HL-60 (cell line): ENCODE measurements around the gene HNRNPH2.

Source experiments
- DNase-seq, 2 experiments: peaks; one replicate each; pipeline ENCODE4 v3.0.0-alpha.2; 2010 to 2020; ENCODE audit warnings: low read depth in 1 of 2, low spot score in 1 of 2
- H3K27ac ChIP-seq: fragments of 250-450 bp; sonication (Bioruptor Pico); replicated peaks from 2 replicates; pipeline ENCODE4 v1.5.1; 2020; ENCODE audit warnings: mild to moderate bottlenecking, moderate library complexity
- H3K27me3 ChIP-seq: fragments of 250-450 bp; sonication (Bioruptor Pico); 2 replicates; pipeline ENCODE4 v1.5.1; 2021; ENCODE audit warnings: mild to moderate bottlenecking, moderate library complexity; ENCODE audit not compliant: insufficient read depth, poor library complexity, severe bottlenecking
- H3K4me3 ChIP-seq: replicated peaks from 2 replicates; pipeline ENCODE4 v1.5.1; 2011; ENCODE audit warnings: mild to moderate bottlenecking, control low read depth, low read length; ENCODE audit not compliant: insufficient read depth
- CTCF ChIP-seq: IDR thresholded peaks from one replicate; pipeline ENCODE4 v1.5.1; 2011; ENCODE audit warnings: low read length, control low read depth, inconsistent platforms; ENCODE audit not compliant: insufficient read depth
- GABPA ChIP-seq: IDR thresholded peaks from 2 replicates; pipeline ENCODE4 v1.6.1; 2012; ENCODE audit warnings: low read depth
- POLR2AphosphoS5 ChIP-seq: IDR thresholded peaks from 2 replicates; pipeline ENCODE4 v1.6.1; 2012; ENCODE audit warnings: low read depth
- REST ChIP-seq: IDR thresholded peaks from 2 replicates; pipeline ENCODE4 v1.6.1; 2012; ENCODE audit warnings: low read depth; ENCODE audit not compliant: insufficient replicate concordance
- SPI1 ChIP-seq: IDR thresholded peaks from 2 replicates; pipeline ENCODE4 v1.6.1; 2012; ENCODE audit warnings: low read depth, mild to moderate bottlenecking, borderline replicate concordance

Gene HNRNPH2

DNA sequence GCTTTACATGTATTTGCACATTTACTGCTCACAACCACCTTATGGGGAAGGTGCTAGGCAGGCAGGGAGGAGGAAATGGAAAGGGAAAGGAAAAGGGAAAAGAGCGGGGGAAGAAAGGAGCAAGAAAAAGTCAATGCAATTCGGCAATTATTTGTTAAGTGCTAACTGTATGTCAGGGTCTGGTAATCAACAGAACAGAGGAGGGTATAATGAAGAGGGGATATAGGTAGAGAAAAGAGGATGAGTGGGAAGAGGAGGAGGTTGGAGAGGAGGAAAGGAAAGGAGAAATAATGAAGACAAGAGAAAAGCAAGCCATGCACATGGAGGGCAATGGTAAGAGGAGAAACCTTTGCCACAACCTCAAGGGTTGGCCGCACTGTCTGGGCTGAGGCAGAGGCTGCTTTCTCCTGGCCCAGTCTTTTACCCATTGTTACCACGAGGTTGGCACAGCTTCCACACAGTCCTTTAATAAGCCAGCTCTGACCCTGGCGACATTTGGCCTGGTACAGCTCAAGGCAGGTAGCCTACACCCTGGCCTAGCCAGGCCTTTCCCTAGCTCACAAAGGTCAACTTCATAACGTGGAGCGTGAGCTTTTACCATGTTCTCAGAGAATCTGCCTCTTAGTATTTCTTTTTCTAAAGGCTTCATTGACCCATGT is 22.9 kb upstream of the HNRNPH2 start:
- H3K4me3 ChIP-seq, result peak overlapping the region; percentile 55
- TF ChIP-seq SPI1, result no peak
- no peak for TF ChIP-seq POLR2AphosphoS5
- no peak for TF ChIP-seq GABPA
- TF ChIP-seq REST, result no peak
- no peak for TF ChIP-seq CTCF

GRCh38 chrX:101385795-101386541 is 22.1 kb upstream of the HNRNPH2 start, which contains the start of gene BTK:
Gene BTK (minus strand): TSS chrX:101386191. CDS start chrX:101375284, 10,907 bp downstream.
- Histone ChIP-seq H3K27me3 (no peaks in the 10 kb centered on the region), H3K4me3 (peak within 1 kb of the TSS; percentile 55), H3K27ac (peak within 1 kb of the TSS; percentile 88)
- TF ChIP-seq POLR2AphosphoS5 (peak; percentile 69; the same call in 1 of the 2 replicates), SPI1 (peak; percentile 96), CTCF (no peak), REST (peak; percentile 26)
- DNase-seq, result peak; percentile 61 to 80

More for the DNA sequence above, 22.9 kb upstream of the HNRNPH2 start:
- H3K27me3 ChIP-seq, result no peaks in the 10 kb centered on the region
- peak overlapping the region; percentile 88 for H3K27ac ChIP-seq
- no peak for DNase-seq

DNA sequence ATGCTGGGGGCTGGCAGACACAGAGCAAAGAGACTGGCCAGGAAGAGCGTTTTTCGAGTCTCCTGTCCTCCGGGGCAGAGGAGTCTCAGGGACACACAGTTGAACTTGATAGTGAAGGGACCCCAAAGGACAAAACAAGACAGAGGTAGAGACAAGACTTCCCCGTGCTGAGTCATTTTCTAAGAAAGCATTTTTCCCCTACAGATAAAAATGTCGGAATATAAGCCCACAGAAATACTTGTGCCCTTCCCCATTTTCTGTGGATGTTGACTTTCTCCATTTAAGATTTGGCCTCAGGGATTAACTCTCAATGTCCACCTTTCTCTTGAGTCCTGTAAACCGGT is 21.5 kb upstream of the HNRNPH2 start:
- Histone ChIP-seq H3K27me3 (no peaks in the 10 kb centered on the region), H3K27ac (peak overlapping the region; percentile 88), H3K4me3 (no peak overlapping the region)
- TF ChIP-seq GABPA (no peak), REST (no peak), SPI1 (no peak), POLR2AphosphoS5 (no peak), CTCF (no peak)
- DNase-seq, result no peak
